Globus pallidus (tissue), 1 donor: ENCODE data around the gene RAX.

Experiments used
- DNase-seq: peaks from one replicate; pipeline ENCODE4 v3.0.0-alpha.2; 2015; ENCODE audit warnings: low spot score

Gene RAX

DNA sequence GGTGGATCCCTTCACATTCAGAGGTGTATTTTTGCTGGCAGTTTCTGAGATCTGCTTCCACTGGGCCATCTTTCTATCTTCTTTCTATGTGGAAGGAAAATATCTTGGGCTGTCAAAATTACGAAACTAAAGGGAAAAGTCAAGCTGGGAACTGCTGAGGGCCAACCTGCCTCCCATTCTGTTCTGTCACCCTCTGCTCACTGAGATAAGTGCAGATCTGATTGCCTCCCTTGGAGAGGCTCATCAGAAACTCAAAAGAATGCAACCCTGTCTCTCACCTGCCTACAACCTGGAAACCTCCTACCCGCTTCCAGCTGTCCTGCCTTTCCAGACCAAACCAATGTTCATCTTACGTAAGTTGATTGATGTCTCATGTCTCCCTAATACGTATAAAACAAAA is 26.5 kb downstream of the RAX start:
- DNase-seq: no peak

DNA sequence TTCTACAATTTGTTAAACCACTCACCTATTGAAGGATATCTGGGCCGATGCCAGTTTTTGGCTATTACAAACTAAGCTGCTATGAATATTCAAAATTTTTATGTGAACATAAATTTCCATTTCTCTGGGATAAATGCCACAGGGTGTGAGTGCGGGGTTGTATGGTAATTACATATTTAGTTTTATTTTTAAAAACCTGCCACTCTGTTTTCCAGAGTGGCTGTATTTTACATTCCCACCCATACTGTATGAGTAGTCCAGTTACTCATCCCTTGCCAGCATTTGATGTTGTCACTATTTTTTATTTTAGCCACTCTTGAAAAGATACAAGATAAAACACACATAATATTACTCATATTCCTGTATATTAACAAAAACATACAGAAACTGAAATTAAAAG is 30.3 kb downstream of the RAX start:
- no peak for DNase-seq

DNA sequence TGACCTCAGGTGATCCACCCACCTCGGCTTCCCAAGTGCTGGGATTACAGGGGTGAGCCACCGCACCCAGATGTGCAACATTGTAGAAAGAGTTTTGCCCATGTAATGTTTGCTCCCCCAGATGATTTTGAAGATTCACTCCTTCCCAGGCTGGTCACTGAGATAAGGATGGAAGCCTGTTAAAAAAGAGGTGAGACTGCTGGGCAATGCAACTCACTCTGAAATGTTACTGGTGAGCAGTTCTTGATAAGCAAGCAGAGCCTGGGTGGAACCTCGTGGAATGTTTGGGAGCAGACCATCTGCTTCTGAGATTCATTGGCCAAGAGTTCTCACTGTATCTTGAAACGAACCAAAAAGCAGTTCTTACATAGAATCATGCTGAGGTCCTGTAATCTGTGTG is 33.6 kb downstream of the RAX start:
- DNase-seq: no peak

DNA sequence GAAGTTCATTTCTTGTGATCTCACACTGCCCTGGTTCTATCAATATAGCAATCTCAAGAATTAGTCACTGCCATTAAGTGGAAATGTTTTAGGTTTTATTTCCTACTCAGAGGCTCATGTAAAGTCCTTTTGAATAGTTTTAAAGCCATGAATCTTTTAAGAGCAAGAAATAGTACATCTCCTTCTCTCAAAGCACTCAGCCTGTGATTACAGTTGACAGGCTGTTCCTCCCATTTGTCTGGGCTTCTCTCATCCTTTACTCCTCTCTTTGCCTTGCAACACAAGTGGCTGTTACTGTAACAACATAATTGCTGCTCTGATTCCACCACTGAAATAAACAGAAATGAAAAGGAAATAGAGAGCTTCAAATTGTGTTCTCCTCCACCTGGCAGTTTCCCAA is 34.9 kb downstream of the RAX start:
- no peak for DNase-seq

DNA sequence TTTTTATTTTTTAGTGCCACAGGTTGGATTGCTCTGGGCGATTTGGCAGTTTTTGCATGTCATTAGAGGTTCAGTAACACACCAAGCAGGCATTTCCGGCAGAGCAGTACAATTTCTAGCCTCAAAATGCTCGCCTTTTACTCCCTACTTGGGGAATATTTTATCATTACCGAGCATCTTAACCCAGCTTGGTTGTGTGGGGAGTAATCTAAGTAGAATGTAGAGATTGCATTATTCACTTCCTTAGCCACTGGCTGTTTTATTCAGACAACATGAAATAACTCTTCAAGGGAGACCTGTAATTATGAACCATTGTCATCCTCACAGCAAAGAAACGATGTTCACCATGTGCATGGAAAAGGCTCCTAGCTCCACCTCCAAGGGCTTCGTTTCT is 40.2 kb downstream of the RAX start:
- no peak for DNase-seq

DNA sequence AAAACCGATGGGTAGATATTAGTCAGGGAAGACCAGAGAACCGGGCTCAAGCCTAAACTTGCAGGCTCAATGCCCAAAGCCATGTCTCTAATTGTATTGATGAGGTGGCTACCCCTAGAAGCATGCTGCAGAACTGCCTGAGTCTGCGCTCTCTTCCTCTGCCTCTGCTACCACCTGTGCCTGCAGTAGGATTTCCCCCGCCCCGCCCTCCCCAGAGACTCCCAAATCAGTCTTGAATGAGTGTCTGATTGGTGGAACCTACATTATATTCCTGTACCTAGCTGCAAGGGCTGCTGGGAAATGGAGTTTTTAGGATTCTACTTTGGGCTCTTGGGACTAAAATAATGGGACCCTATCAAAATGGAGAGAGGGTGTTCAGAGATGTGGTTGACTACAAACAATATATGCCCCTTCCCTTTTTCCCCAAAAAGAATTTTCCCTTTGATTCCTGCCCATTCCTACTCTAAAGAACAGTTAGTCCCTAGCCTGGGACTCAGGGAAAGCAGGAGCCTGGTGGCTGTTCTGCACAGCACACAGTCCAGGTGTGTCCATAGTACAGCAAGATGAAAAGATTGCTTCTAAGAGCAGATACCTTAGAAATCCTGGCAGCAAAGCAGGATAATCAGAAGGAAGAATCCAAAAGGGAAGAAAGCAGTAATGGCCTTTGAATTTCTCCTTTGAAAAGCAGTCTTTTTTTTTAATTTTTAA is 40.8 kb downstream of the RAX start:
- no peak for DNase-seq

- no peak for DNase-seq
These were observed 41.4 kb downstream of the RAX start for GRCh38 chr18:59231877-59232276.

GRCh38 chr18:59231114-59231513 is 42.1 kb downstream of the RAX start:
- DNase-seq: no peak

- DNase-seq: no peak
These were observed 43.4 kb downstream of the RAX start for GRCh38 chr18:59229701-59230443.

DNA sequence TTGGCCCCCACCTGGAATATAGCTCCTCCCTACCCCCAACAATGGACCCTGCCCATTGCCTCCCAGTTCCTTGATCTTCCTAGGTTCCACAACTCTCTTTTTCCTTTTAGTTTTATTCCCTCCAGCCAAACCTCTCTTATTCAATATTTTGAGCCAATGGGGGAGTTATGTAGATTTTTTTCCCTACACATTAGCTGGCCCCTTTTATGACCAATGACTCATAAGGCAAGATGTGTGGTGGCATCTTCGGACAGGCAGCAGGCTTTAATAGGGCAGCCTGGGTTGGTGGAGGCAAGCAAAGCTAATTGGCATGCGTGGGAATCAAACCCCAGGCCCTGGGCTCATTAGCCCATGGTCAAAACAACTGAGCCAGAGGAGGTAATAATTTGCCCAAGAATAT is 44.1 kb downstream of the RAX start:
- no peak for DNase-seq

DNA sequence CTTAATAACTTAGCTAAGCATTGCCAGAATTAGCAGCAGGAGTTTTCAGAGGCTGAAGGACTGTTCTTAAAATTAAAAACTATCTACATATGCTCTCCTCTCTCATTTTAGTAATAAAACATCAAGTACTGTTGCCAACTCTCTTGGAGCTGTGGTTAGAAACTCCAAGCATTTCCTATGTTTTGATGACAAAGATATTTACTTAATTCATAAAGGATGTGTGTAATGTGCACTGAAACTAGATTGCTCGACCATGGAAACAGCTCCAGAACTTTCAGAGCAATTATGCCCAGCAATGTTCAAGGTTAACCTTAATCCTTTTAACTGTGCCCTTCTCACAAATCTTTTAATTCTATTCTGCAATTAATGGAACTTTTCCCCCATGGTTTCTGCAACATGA is 44.9 kb downstream of the RAX start:
- no peak for DNase-seq

- no peak for DNase-seq
These were observed 50.9 kb downstream of the RAX start for GRCh38 chr18:59222341-59222740.

GRCh38 chr18:59220784-59221765 is 52.2 kb downstream of the RAX start:
- DNase-seq: no peak

GRCh38 chr18:59220164-59220783 is 53.0 kb downstream of the RAX start:
- no peak for DNase-seq

GRCh38 chr18:59219672-59220163 is 53.5 kb downstream of the RAX start, which contains the start of gene GRP:
GRP (plus strand) TSS chr18:59220158; CDS start chr18:59220266, 108 bp downstream.
- no peak for DNase-seq

GRCh38 chr18:59218018-59218417 is 55.2 kb downstream of the RAX start:
- no peak for DNase-seq
